ENCODE measurements around the gene TADA2B. TPM values are rescaled to one million over a fixed set of nuclear protein-coding genes. Genes with fewer than 3 reads are reported as not detected.
A peak's percentile ranks its signal among the peaks of the same experiment; 100 is the strongest.

The TADA2B gene
- total RNA-seq, 3 donors from 2014 or later (not counting 1 experiment from before 2014, with no cell fraction given), result 22.7 to 36.3 (median 35.9) TPM

- H3K27ac ChIP-seq (ENCODE audit: low read length), result no peak overlapping the region
- peak overlapping the region; percentile 44 for H3K4me3 ChIP-seq (ENCODE audit: low read length)
- no peak for TF ChIP-seq CTCF (IDR thresholded peaks at IDR 0.05)
- Mint-ChIP-seq H3K36me3 (no peaks in the 10 kb centered on the region), H3K9me3 (no peaks in the 10 kb centered on the region), H3K4me1 (peaks cover 16 to 23% of the 10 kb centered on the region in 2 donors), H3K4me3 (peak overlapping the region; percentile 92), H3K27me3 (ENCODE audit: low read depth in 2 of 2) (peaks cover 7% of the 10 kb centered on the region in 2 donors), H3K27ac (peak overlapping the region in 1 of 2 donors; percentile 71)
- DNase-seq, result peak; percentile 43 to 89
- intact Hi-C loops (cut with micrococcal nuclease), result no loop called here
- peak; percentile 85 to 86 (median 85) for ATAC-seq
- H3K9me3 ChIP-seq (ENCODE audit: control insufficient read depth, insufficient read depth, low read length), result no peaks in the 10 kb centered on the region
- H3K4me1 ChIP-seq (ENCODE audit: control insufficient read depth, insufficient read depth, low read length), result peaks cover 25% of the 10 kb centered on the region
- no peaks in the 10 kb centered on the region for H3K27me3 ChIP-seq (ENCODE audit: control insufficient read depth, insufficient read depth, low read length)
- under 1% methylated on average over 35 of the region's 35 CpGs for WGBS (ENCODE audit: insufficient coverage)
- H3K36me3 ChIP-seq (ENCODE audit: control insufficient read depth, insufficient read depth, low read length), result no peaks in the 10 kb centered on the region
Observed at GRCh38 chr4:7103031-7103606, 59.9 kb downstream of the TADA2B start.

- DNase-seq (no peak), ATAC-seq (no peak)
- Histone ChIP-seq H3K4me3 (ENCODE audit: low read length) (no peak overlapping the region), H3K9me3 (ENCODE audit: control insufficient read depth, insufficient read depth, low read length) (no peaks in the 10 kb centered on the region), H3K27me3 (ENCODE audit: control insufficient read depth, insufficient read depth, low read length) (no peaks in the 10 kb centered on the region), H3K4me1 (ENCODE audit: control insufficient read depth, insufficient read depth, low read length) (peaks cover 25% of the 10 kb centered on the region), H3K36me3 (ENCODE audit: control insufficient read depth, insufficient read depth, low read length) (no peaks in the 10 kb centered on the region), H3K27ac (ENCODE audit: low read length) (no peak overlapping the region)
- no peak for TF ChIP-seq CTCF (IDR thresholded peaks at IDR 0.05)
- Mint-ChIP-seq H3K36me3 (no peaks in the 10 kb centered on the region), H3K27me3 (ENCODE audit: low read depth in 2 of 2) (peaks cover 0 to 7% of the 10 kb centered on the region in 2 donors), H3K27ac (peak overlapping the region in 1 of 2 donors; percentile 71), H3K9me3 (no peaks in the 10 kb centered on the region), H3K4me1 (peaks cover 16 to 23% of the 10 kb centered on the region in 2 donors), H3K4me3 (peak overlapping the region; percentile 92)
- 44% methylated on average over 20 of the region's 21 CpGs for WGBS (ENCODE audit: insufficient coverage)
- intact Hi-C loops (cut with micrococcal nuclease), result no loop called here
Observed at GRCh38 chr4:7103607-7104365, 60.6 kb downstream of the TADA2B start.

- ATAC-seq (no peak), DNase-seq (peak in 1 of 2 donors; percentile 10)
- no peak overlapping the region for H3K27ac ChIP-seq (ENCODE audit: low read length)
- no peak overlapping the region for H3K4me3 ChIP-seq (ENCODE audit: low read length)
- Mint-ChIP-seq H3K9me3 (no peaks in the 10 kb centered on the region), H3K4me3 (peak overlapping the region; percentile 62), H3K36me3 (no peaks in the 10 kb centered on the region), H3K27ac (no peak overlapping the region), H3K27me3 (ENCODE audit: low read depth in 2 of 2) (peaks cover 0 to 7% of the 10 kb centered on the region in 2 donors), H3K4me1 (peaks cover 16 to 23% of the 10 kb centered on the region in 2 donors)
- 77% methylated on average over 7 of the region's 7 CpGs for WGBS (ENCODE audit: insufficient coverage)
- no peaks in the 10 kb centered on the region for H3K27me3 ChIP-seq (ENCODE audit: control insufficient read depth, insufficient read depth, low read length)
- intact Hi-C loops (cut with micrococcal nuclease), result no loop called here
- H3K9me3 ChIP-seq (ENCODE audit: control insufficient read depth, insufficient read depth, low read length), result no peaks in the 10 kb centered on the region
- H3K36me3 ChIP-seq (ENCODE audit: control insufficient read depth, insufficient read depth, low read length), result no peaks in the 10 kb centered on the region
- H3K4me1 ChIP-seq (ENCODE audit: control insufficient read depth, insufficient read depth, low read length), result peaks cover 25% of the 10 kb centered on the region
- no peak for TF ChIP-seq CTCF (IDR thresholded peaks at IDR 0.05)
Observed at GRCh38 chr4:7104366-7105031, 61.3 kb downstream of the TADA2B start.
